WI38 (cell line): ENCODE data around the gene AP4B1.

Experiments
- H3K4me3 ChIP-seq: 2 replicates; pipeline ENCODE4 v1.5.1; 2011; ENCODE audit warnings: low read depth, mild to moderate bottlenecking, control low read depth, low read length
- CTCF ChIP-seq: IDR thresholded peaks from 2 replicates; pipeline ENCODE4 v1.5.1; 2012; ENCODE audit warnings: low read depth, mild to moderate bottlenecking, control low read depth, low read length

AP4B1 gene

GRCh38 chr1:113946112-113946511 is 41.5 kb upstream of the AP4B1 start:
- no peak for TF ChIP-seq CTCF
- no peak overlapping the region for H3K4me3 ChIP-seq

- no peak for TF ChIP-seq CTCF
- no peak overlapping the region for H3K4me3 ChIP-seq
These were observed 40.7 kb upstream of the AP4B1 start for GRCh38 chr1:113945329-113945728.

GRCh38 chr1:113943028-113943811 is 38.6 kb upstream of the AP4B1 start:
- no peak overlapping the region for H3K4me3 ChIP-seq
- TF ChIP-seq CTCF, result no peak

GRCh38 chr1:113942527-113942926 is 37.9 kb upstream of the AP4B1 start:
- H3K4me3 ChIP-seq, result no peak overlapping the region
- no peak for TF ChIP-seq CTCF

- H3K4me3 ChIP-seq, result no peak overlapping the region
- TF ChIP-seq CTCF, result no peak
These were observed 36.6 kb upstream of the AP4B1 start for GRCh38 chr1:113941245-113941559.

GRCh38 chr1:113940365-113941244 is 36.0 kb upstream of the AP4B1 start:
- no peak for TF ChIP-seq CTCF
- no peak overlapping the region for H3K4me3 ChIP-seq

GRCh38 chr1:113938192-113938591 is 33.6 kb upstream of the AP4B1 start:
- no peak overlapping the region for H3K4me3 ChIP-seq
- TF ChIP-seq CTCF, result no peak
